ENCODE data around the gene KRT39. TPM values are rescaled to one million over a fixed set of nuclear protein-coding genes. Genes with fewer than 3 reads are reported as not detected.

The KRT39 gene
- polyA plus RNA-seq, 3 donors: not detected

DNA sequence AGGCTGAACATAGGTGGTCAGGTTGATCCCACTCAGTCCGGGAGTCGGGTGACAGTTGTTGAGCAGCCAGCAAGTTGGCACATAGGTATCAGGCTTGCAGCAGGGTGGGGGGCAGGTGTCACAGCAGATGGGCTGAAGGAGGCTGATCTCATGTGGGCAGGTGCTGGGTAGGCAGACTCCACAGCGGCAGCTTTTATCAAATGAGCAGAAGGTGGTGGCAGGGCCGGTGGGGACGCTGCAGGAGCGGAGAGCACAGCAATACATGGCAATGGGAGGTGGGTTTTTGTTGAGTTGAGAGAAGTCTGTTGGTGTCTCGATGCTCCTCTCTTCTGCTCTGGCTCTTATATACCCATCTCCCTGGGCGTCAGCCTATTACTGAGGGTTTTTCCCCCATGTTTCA, 42.1 kb upstream of the KRT39 start, which contains the start of gene KRTAP3-1:
Gene KRTAP3-1, minus strand, starts transcription at position 318 of the 400 bp plus-strand sequence. Its CDS starts 54 bp downstream, at position 264.
- no peak within 1 kb of the TSS for H3K27ac ChIP-seq (ENCODE audit: low read depth in 1 of 2, low read length in 2 of 2)
- Mint-ChIP-seq H3K4me1 (no peaks in the 10 kb centered on the region), H3K9me3 (peaks cover 0 to 2% (median 0%) of the 10 kb centered on the region in 7 donors), H3K36me3 (no peaks in the 10 kb centered on the region), H3K4me3 (no peak within 1 kb of the TSS), H3K27me3 (ENCODE audit: low read depth in 3 of 3) (peaks cover 3 to 5% (median 3%) of the 10 kb centered on the region in 3 donors), H3K27ac (peak within 1 kb of the TSS in 2 of 7 donors; percentile 3 to 65)
- no peak for DNase-seq
- no peaks in the 10 kb centered on the region for H3K9me3 ChIP-seq (replicated peaks in 1 of 2; ENCODE audit: control insufficient read depth in 1 of 2, insufficient read depth in 1 of 2, low read length in 2 of 2)
- no peaks in the 10 kb centered on the region for H3K27me3 ChIP-seq (ENCODE audit: control insufficient read depth in 2 of 2, insufficient read depth in 2 of 2, low read length in 2 of 2)
- WGBS (ENCODE audit: insufficient coverage): 98% methylated on average over 6 of the region's 8 CpGs
- H3K4me2 ChIP-seq (replicated peaks; ENCODE audit: extremely low read depth, low read length, poor library complexity, severe bottlenecking): no peak within 1 kb of the TSS
- TF ChIP-seq, protein P1, sequence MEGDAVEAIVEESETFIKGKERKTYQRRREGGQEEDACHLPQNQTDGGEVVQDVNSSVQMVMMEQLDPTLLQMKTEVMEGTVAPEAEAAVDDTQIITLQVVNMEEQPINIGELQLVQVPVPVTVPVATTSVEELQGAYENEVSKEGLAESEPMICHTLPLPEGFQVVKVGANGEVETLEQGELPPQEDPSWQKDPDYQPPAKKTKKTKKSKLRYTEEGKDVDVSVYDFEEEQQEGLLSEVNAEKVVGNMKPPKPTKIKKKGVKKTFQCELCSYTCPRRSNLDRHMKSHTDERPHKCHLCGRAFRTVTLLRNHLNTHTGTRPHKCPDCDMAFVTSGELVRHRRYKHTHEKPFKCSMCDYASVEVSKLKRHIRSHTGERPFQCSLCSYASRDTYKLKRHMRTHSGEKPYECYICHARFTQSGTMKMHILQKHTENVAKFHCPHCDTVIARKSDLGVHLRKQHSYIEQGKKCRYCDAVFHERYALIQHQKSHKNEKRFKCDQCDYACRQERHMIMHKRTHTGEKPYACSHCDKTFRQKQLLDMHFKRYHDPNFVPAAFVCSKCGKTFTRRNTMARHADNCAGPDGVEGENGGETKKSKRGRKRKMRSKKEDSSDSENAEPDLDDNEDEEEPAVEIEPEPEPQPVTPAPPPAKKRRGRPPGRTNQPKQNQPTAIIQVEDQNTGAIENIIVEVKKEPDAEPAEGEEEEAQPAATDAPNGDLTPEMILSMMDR (IDR thresholded peaks at IDR 0.05): no peak
- no peak within 1 kb of the TSS for H3K4me3 ChIP-seq (replicated peaks in 1 of 3; ENCODE audit: low read depth in 2 of 3, low read length in 3 of 3)
- no peaks in the 10 kb centered on the region for H4K20me1 ChIP-seq (ENCODE audit: insufficient read depth, low read length)
- intact Hi-C loops (cut with micrococcal nuclease): no loop called here
- no peak within 1 kb of the TSS for H2AFZ ChIP-seq (ENCODE audit: insufficient read depth, low read depth, low read length, poor library complexity, severe bottlenecking)
- H3K4me1 ChIP-seq (ENCODE audit: control insufficient read depth in 1 of 2, insufficient read depth in 2 of 2, low read length in 2 of 2): no peaks in the 10 kb centered on the region
- no peaks in the 10 kb centered on the region for H3K79me2 ChIP-seq (ENCODE audit: insufficient read depth, low read length)
- H3K9ac ChIP-seq (ENCODE audit: insufficient read depth, low read length, poor library complexity, severe bottlenecking): no peak within 1 kb of the TSS
- H3K36me3 ChIP-seq (replicated peaks in 1 of 2; ENCODE audit: control insufficient read depth in 1 of 2, insufficient read depth in 2 of 2, low read length in 2 of 2): no peaks in the 10 kb centered on the region

DNA sequence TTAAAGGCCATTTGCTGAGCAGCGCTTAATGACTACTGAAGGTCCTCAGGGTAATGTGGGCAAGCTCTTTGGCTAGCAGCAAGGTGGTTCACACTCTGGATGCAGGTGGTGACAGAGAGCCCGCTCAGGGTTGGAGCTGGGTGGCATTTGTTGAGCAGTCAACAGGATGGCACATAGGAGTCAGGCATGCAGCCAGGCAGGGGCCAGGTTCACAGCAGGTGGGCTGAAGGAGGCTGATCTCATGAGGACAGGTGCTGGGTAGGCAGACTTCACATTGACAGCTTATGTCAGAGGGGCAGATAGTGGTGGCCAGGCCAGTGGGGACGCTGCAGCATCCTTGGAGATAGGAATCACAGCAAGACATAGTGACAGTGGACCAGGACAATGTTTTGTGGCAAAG, 37.6 kb upstream of the KRT39 start:
- no peaks in the 10 kb centered on the region for H4K20me1 ChIP-seq (ENCODE audit: insufficient read depth, low read length)
- no peak for DNase-seq
- TF ChIP-seq, protein P1 (IDR thresholded peaks at IDR 0.05): no peak
- H3K9ac ChIP-seq (ENCODE audit: insufficient read depth, low read length, poor library complexity, severe bottlenecking): no peak overlapping the region
- H3K27me3 ChIP-seq (ENCODE audit: control insufficient read depth in 2 of 2, insufficient read depth in 2 of 2, low read length in 2 of 2): no peaks in the 10 kb centered on the region
- Mint-ChIP-seq H3K9me3 (peaks cover 0 to 4% (median 0%) of the 10 kb centered on the region in 7 donors), H3K27ac (no peak overlapping the region), H3K36me3 (no peaks in the 10 kb centered on the region), H3K4me1 (no peaks in the 10 kb centered on the region), H3K27me3 (ENCODE audit: low read depth in 3 of 3) (peaks cover 6 to 16% (median 8%) of the 10 kb centered on the region in 3 donors), H3K4me3 (no peak overlapping the region)
- no peak overlapping the region for H3K27ac ChIP-seq (ENCODE audit: low read depth in 1 of 2, low read length in 2 of 2)
- no peak overlapping the region for H3K4me2 ChIP-seq (replicated peaks; ENCODE audit: extremely low read depth, low read length, poor library complexity, severe bottlenecking)
- no peaks in the 10 kb centered on the region for H3K4me1 ChIP-seq (ENCODE audit: control insufficient read depth in 1 of 2, insufficient read depth in 2 of 2, low read length in 2 of 2)
- WGBS (ENCODE audit: insufficient coverage): 100% methylated on average over 2 of the region's 3 CpGs
- intact Hi-C loops (cut with micrococcal nuclease): no loop called here
- no peak overlapping the region for H3K4me3 ChIP-seq (replicated peaks in 1 of 3; ENCODE audit: low read depth in 2 of 3, low read length in 3 of 3)
- H3K79me2 ChIP-seq (ENCODE audit: insufficient read depth, low read length): no peaks in the 10 kb centered on the region
- H3K36me3 ChIP-seq (replicated peaks in 1 of 2; ENCODE audit: control insufficient read depth in 1 of 2, insufficient read depth in 2 of 2, low read length in 2 of 2): no peaks in the 10 kb centered on the region
- H3K9me3 ChIP-seq (replicated peaks in 1 of 2; ENCODE audit: control insufficient read depth in 1 of 2, insufficient read depth in 1 of 2, low read length in 2 of 2): no peaks in the 10 kb centered on the region
- no peak overlapping the region for H2AFZ ChIP-seq (ENCODE audit: insufficient read depth, low read depth, low read length, poor library complexity, severe bottlenecking)

All from CD14-positive monocyte (primary cell).